ENCODE results near the gene ENPP1. TPM values are rescaled to one million over a fixed set of nuclear protein-coding genes. Genes with fewer than 3 reads are reported as not detected.

Gene ENPP1
- total RNA-seq, 1 experiment from 2014 or later = 6.5 TPM

- intact Hi-C loops (cut with micrococcal nuclease) = loop anchor here (1.0 to 2.0 kb wide), 2 partner anchors 127 to 215 kb away; no protein-coding TSS in a partner anchor
- H3K27ac ChIP-seq (ENCODE audit: low read depth, low read length) = no peak overlapping the region
- H3K9me2 ChIP-seq (ENCODE audit: insufficient read depth) = no peaks in the 10 kb centered on the region
- no peaks in the 10 kb centered on the region for H3K27me3 ChIP-seq (ENCODE audit: insufficient read depth, low read length)
- RAD21 ChIA-PET (ENCODE audit: low non-redundant PET in 1 of 2, low total read pairs in 2 of 2, uncharacterized antibody in 2 of 2, unreplicated experiment in 2 of 2) = interaction anchor here (1.1 to 1.5 kb wide), 4 partner anchors 127 to 214 kb away, joined by 3 to 9 read pairs (median 7); no protein-coding TSS in a partner anchor
- peak; percentile 57 for DNase-seq (ENCODE audit: low read depth, low spot score)
- no peaks in the 10 kb centered on the region for H3K9me3 ChIP-seq (ENCODE audit: control insufficient read depth in 1 of 2, insufficient read depth in 1 of 2, low read depth in 1 of 2, low read length in 2 of 2)
- ATAC-seq = peak; percentile 94
- POLR2A ChIA-PET = no interaction called here
- no peak overlapping the region for H3K9ac ChIP-seq (ENCODE audit: low read length)
- no peak overlapping the region for H3K4me3 ChIP-seq (replicated peaks in 1 of 2; ENCODE audit: low read depth in 1 of 2, low read length in 2 of 2)
- H3K4me2 ChIP-seq (ENCODE audit: low read length) = no peak overlapping the region
- H4K20me1 ChIP-seq (ENCODE audit: insufficient read depth) = no peaks in the 10 kb centered on the region
- BruUV-seq (replicated peaks) = no TSS peak
- no peaks in the 10 kb centered on the region for H3K36me3 ChIP-seq (ENCODE audit: control insufficient read depth in 1 of 2, insufficient read depth in 2 of 2, low read length in 2 of 2)
- no peaks in the 10 kb centered on the region for H3K4me1 ChIP-seq (ENCODE audit: control insufficient read depth in 1 of 2, insufficient read depth in 2 of 2, low read length in 2 of 2)
- H3K79me2 ChIP-seq (ENCODE audit: insufficient read depth, low read length) = no peaks in the 10 kb centered on the region
- TF ChIP-seq CEBPB (IDR thresholded peaks at IDR 0.05; ENCODE audit: low read depth) (no peak), POLR2A (IDR thresholded peaks at IDR 0.05; ENCODE audit: borderline replicate concordance, extremely low read depth, insufficient read depth, insufficient read length) (no peak), CTCF (IDR thresholded peaks at IDR 0.05 in 2 of 3, conservative IDR thresholded peaks at IDR 0.05 in 1 of 3; ENCODE audit: borderline replicate concordance in 1 of 3, insufficient read depth in 1 of 3, low read depth in 2 of 3, low read length in 2 of 3) (peak; percentile 74 to 82 (median 82)), EZH2 (IDR thresholded peaks at IDR 0.05) (no peak), RAD21 (IDR thresholded peaks at IDR 0.05; ENCODE audit: low read depth) (peak; percentile 86), ELF1 (IDR thresholded peaks at IDR 0.05; ENCODE audit: borderline replicate concordance, low read depth) (no peak), EGR1 (IDR thresholded peaks at IDR 0.05; ENCODE audit: low read depth) (no peak), ZNF274 (IDR thresholded peaks at IDR 0.05; ENCODE audit: low read depth, low read length) (no peak), SRF (IDR thresholded peaks at IDR 0.05; ENCODE audit: low read depth) (no peak), FOSL1 (IDR thresholded peaks at IDR 0.05; ENCODE audit: low read depth) (no peak)
- CTCF ChIA-PET = interaction anchor here (1.2 to 4.0 kb wide), 6 partner anchors 128 to 1024 kb away, joined by 3 to 60 read pairs (median 6); partner anchors contain the start of gene MED23
- H2AFZ ChIP-seq (ENCODE audit: low read depth, low read length, poor library complexity, severe bottlenecking) = peak overlapping the region; percentile 3
These were observed 101.8 kb downstream of the ENPP1 start for GRCh38 chr6:131909408-131910218.

Data from HCT116 (cell line).